ENCODE results near the gene RAB44.

The RAB44 gene

GRCh38 chr6:36666826-36667591, 30.6 kb upstream of the RAB44 start:
- TF ChIP-seq CTCF (IDR thresholded peaks at IDR 0.05), result no peak
- Histone ChIP-seq H3K27me3 (ENCODE audit: control insufficient read depth, insufficient read depth, low read length) (no peaks in the 10 kb centered on the region), H3K4me3 (ENCODE audit: low read depth, low read length) (no peak overlapping the region), H2AFZ (peak overlapping the region; percentile 83), H3K9ac (no peak overlapping the region), H3K4me1 (peaks cover 12% of the 10 kb centered on the region), H3K9me3 (ENCODE audit: control insufficient read depth, low read length) (no peaks in the 10 kb centered on the region), H3K27ac (peak overlapping the region; percentile 55), H3K4me2 (ENCODE audit: low read length) (no peak overlapping the region), H3K79me2 (no peaks in the 10 kb centered on the region), H3K36me3 (ENCODE audit: control insufficient read depth, insufficient read depth, low read length) (no peaks in the 10 kb centered on the region)

GRCh38 chr6:36668591-36668990, 29.0 kb upstream of the RAB44 start:
- Histone ChIP-seq H3K4me3 (ENCODE audit: low read depth, low read length) (no peak overlapping the region), H3K9ac (no peak overlapping the region), H3K4me2 (ENCODE audit: low read length) (no peak overlapping the region), H3K27me3 (ENCODE audit: control insufficient read depth, insufficient read depth, low read length) (no peaks in the 10 kb centered on the region), H3K79me2 (no peaks in the 10 kb centered on the region), H2AFZ (no peak overlapping the region), H3K9me3 (ENCODE audit: control insufficient read depth, low read length) (no peaks in the 10 kb centered on the region), H3K4me1 (peaks cover 12% of the 10 kb centered on the region), H3K36me3 (ENCODE audit: control insufficient read depth, insufficient read depth, low read length) (no peaks in the 10 kb centered on the region), H3K27ac (no peak overlapping the region)
- no peak for TF ChIP-seq CTCF (IDR thresholded peaks at IDR 0.05)

- H3K27me3 ChIP-seq (ENCODE audit: control insufficient read depth, insufficient read depth, low read length), result no peaks in the 10 kb centered on the region
- no peak overlapping the region for H3K27ac ChIP-seq
- H2AFZ ChIP-seq, result no peak overlapping the region
- peaks cover 12% of the 10 kb centered on the region for H3K4me1 ChIP-seq
- TF ChIP-seq CTCF (IDR thresholded peaks at IDR 0.05), result no peak
- no peaks in the 10 kb centered on the region for H3K36me3 ChIP-seq (ENCODE audit: control insufficient read depth, insufficient read depth, low read length)
- H3K4me2 ChIP-seq (ENCODE audit: low read length), result no peak overlapping the region
- no peaks in the 10 kb centered on the region for H3K9me3 ChIP-seq (ENCODE audit: control insufficient read depth, low read length)
- no peaks in the 10 kb centered on the region for H3K79me2 ChIP-seq
- H3K9ac ChIP-seq, result no peak overlapping the region
- no peak overlapping the region for H3K4me3 ChIP-seq (ENCODE audit: low read depth, low read length)
Measured at GRCh38 chr6:36669002-36669401, 28.6 kb upstream of the RAB44 start.

GRCh38 chr6:36670271-36670670, 27.4 kb upstream of the RAB44 start:
- no peak for TF ChIP-seq CTCF (IDR thresholded peaks at IDR 0.05)
- no peak overlapping the region for H3K4me3 ChIP-seq (ENCODE audit: low read depth, low read length)
- peaks cover 12% of the 10 kb centered on the region for H3K4me1 ChIP-seq
- no peak overlapping the region for H3K4me2 ChIP-seq (ENCODE audit: low read length)
- H2AFZ ChIP-seq, result no peak overlapping the region
- no peak overlapping the region for H3K27ac ChIP-seq
- H3K9me3 ChIP-seq (ENCODE audit: control insufficient read depth, low read length), result no peaks in the 10 kb centered on the region
- H3K79me2 ChIP-seq, result no peaks in the 10 kb centered on the region
- no peak overlapping the region for H3K9ac ChIP-seq
- no peaks in the 10 kb centered on the region for H3K27me3 ChIP-seq (ENCODE audit: control insufficient read depth, insufficient read depth, low read length)
- no peaks in the 10 kb centered on the region for H3K36me3 ChIP-seq (ENCODE audit: control insufficient read depth, insufficient read depth, low read length)

Measured in parathyroid adenoma (tissue), 2 donors.